Urinary bladder (tissue), 4 donors: Measurements from ENCODE around the gene BCAP31. TPM values are rescaled to one million over a fixed set of nuclear protein-coding genes. Genes with fewer than 3 reads are reported as not detected.
"Not testable (repeated sequence)": the region's sequence is repeated elsewhere in the genome, so short reads cannot be mapped to it uniquely, and the experiment has no call there.

Experiments used
- DNase-seq: peaks from one replicate; pipeline ENCODE4 v3.0.0-alpha.2; 2015; ENCODE audit errors: extremely low spot score
- H3K27ac ChIP-seq: one replicate; pipeline ENCODE4 v1.5.1; 2013; ENCODE audit warnings: low read depth, mild to moderate bottlenecking, moderate library complexity
- H3K36me3 ChIP-seq: one replicate; pipeline ENCODE4 v1.6.1; 2013; ENCODE audit warnings: mild to moderate bottlenecking, moderate library complexity; ENCODE audit not compliant: insufficient read depth
- H3K4me1 ChIP-seq: one replicate; pipeline ENCODE4 v1.6.1; 2013; ENCODE audit warnings: mild to moderate bottlenecking, moderate library complexity; ENCODE audit not compliant: insufficient read depth
- H3K4me3 ChIP-seq: one replicate; pipeline ENCODE4 v1.5.1; 2013; ENCODE audit warnings: low read depth, low read length
- WGBS: extraction: QIAGEN DNeasy Blood & Tissue Kit; methylation state at CpG from one replicate; pipeline ENCODE4 v1.1.7; 2013; 5-methylcytosine and 5-hydroxymethylcytosine counted together
- polyA plus RNA-seq: library from polyadenylated mRNA; stranded (reverse); fragments of 200-250 nt; gene quantifications from one replicate; pipeline ENCODE4 v1.2.3, GENCODE V29; 2013
- total RNA-seq: library from RNA; depleted of rRNA; stranded (reverse); fragments of >200 nt; gene quantifications from one replicate; pipeline ENCODE4 v1.2.3, GENCODE V29; 2014
- donor health status: healthy with polysubstance abuse.
- donor health status: healthy.

Gene BCAP31
- total and polyA plus RNA-seq, 2 donors = 68.6 to 239 TPM

DNA sequence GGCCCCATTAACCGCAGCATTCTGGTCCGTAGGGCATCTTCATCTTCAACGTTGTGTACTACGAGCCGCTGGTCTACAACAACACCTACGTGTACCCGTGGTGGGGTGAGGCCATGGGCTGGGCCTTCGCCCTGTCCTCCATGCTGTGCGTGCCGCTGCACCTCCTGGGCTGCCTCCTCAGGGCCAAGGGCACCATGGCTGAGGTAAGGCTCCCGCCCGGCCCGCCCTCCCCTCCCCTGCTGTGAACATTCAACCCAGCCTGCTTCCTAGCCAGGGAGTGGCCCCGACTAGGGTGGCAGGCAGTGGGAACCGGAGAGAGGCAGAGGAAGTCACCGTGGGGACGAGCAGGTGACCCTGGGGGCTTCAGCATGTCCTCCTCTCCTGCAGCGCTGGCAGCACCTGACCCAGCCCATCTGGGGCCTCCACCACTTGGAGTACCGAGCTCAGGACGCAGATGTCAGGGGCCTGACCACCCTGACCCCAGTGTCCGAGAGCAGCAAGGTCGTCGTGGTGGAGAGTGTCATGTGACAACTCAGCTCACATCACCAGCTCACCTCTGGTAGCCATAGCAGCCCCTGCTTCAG is 29.4 kb downstream of the BCAP31 start:
- no peak for DNase-seq
- no peaks in the 10 kb centered on the region for H3K4me1 ChIP-seq
- no peaks in the 10 kb centered on the region for H3K36me3 ChIP-seq
- no peak overlapping the region for H3K27ac ChIP-seq
- H3K4me3 ChIP-seq = no peak overlapping the region
- WGBS = 77% methylated on average over 23 of the region's 23 CpGs

GRCh38 chrX:153694256-153694655 is 29.9 kb downstream of the BCAP31 start:
- not testable (repeated sequence) for H3K4me3 ChIP-seq, H3K4me1 ChIP-seq, H3K27ac ChIP-seq, H3K36me3 ChIP-seq, DNase-seq
- 82% methylated on average over 16 of the region's 16 CpGs for WGBS

DNA sequence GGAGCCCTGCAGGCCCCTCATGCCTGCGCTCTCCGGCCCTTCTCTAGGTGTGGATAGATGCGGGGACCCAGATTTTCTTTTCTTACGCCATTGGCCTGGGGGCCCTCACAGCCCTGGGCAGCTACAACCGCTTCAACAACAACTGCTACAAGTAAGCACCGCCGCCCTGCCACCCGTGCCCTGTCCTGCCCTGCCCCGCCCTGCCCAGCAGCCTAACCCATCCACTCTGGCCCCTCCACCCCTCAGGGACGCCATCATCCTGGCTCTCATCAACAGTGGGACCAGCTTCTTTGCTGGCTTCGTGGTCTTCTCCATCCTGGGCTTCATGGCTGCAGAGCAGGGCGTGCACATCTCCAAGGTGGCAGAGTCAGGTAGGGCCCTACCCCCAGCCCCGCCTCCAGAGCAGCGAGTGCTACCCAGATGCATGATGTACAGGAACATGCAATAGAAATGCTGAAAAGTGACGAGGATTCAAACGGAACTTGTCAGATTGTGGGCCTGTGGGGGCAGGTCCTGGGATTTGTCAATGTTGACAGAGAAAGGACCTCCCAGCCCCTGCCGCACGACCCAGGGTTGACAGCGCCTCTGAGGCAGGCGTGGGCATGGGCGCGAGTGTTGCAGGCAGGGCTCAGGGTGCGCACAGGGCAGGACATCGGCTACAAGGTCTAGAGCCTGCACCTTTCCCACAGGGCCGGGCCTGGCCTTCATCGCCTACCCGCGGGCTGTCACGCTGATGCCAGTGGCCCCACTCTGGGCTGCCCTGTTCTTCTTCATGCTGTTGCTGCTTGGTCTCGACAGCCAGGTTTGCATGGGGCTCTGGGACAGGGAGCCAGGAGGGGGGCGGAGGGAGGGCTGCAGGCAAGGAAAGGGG is 30.7 kb downstream of the BCAP31 start:
- H3K36me3 ChIP-seq = no peaks in the 10 kb centered on the region
- WGBS = 75% methylated on average over 31 of the region's 31 CpGs

DNA sequence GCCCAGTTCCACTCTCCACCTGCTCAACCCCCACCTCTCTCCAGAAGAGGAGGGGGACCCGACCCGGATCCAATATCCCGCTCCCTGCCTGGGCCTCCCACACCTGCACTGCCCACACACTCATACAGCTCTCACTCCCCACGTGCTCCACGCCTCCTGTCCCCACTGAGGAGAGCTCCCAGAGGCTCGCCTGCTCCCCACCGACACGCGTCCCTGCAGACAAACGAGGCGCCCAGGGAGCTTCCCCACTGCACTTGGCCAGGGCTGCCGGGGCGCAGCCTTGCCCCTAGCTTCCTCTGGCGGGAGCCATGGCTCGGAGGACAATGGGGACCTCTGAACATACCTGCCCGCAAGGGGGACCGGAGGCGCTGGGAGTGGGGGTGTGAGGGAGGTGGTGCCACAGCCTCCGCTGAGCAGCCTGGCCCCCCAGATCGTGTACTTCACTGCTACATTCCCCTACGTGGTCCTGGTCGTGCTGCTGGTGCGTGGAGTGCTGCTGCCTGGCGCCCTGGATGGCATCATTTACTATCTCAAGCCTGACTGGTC is 31.5 kb downstream of the BCAP31 start:
- no peak for DNase-seq
- no peak overlapping the region for H3K4me3 ChIP-seq
- H3K4me1 ChIP-seq = no peaks in the 10 kb centered on the region
- no peak overlapping the region for H3K27ac ChIP-seq
- H3K36me3 ChIP-seq = no peaks in the 10 kb centered on the region
- WGBS = 75% methylated on average over 24 of the region's 24 CpGs

More for the DNA sequence above, 30.7 kb downstream of the BCAP31 start:
- Histone ChIP-seq H3K4me3 (no peak overlapping the region), H3K4me1 (no peaks in the 10 kb centered on the region), H3K27ac (no peak overlapping the region)
- DNase-seq = no peak

- Histone ChIP-seq H3K36me3 (no peaks in the 10 kb centered on the region), H3K27ac (no peak overlapping the region), H3K4me3 (no peak overlapping the region), H3K4me1 (no peaks in the 10 kb centered on the region)
- 88% methylated on average over 4 of the region's 4 CpGs for WGBS
- DNase-seq = no peak
Measured at GRCh38 chrX:153692003-153692402, 32.2 kb downstream of the BCAP31 start.

DNA sequence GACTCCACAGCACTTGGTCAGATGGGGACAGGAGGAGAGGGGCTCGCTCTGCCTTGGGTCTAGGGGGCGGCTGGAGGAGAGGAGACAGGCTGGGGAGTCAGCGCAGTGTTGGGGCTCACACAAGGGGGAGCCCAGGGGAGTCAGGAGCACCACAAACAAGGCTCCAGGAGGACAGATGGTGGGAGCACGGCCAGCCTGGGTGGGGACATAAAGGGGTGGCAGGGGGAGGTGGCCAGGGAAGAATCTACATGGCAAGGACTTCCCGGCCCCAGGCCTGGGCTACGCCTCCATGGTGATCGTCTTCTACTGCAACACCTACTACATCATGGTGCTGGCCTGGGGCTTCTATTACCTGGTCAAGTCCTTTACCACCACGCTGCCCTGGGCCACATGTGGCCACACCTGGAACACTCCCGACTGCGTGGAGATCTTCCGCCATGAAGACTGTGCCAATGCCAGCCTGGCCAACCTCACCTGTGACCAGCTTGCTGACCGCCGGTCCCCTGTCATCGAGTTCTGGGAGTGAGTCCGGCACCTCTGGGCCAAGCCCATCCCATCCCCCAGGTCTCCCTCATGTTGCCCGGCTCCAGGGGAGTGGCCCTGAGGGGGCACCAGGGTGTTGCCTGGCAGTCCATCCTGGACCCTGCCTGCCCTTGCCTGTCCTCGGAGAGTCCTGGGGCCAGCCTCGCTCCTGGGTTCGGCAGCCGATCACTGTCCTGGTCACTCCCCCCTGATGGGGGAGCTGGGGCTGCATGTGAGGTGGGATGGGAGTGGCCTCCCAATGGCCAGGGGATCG is 33.0 kb downstream of the BCAP31 start:
- H3K27ac ChIP-seq, H3K4me3 ChIP-seq, H3K4me1 ChIP-seq, H3K36me3 ChIP-seq, DNase-seq: not testable (repeated sequence)
- 84% methylated on average over 21 of the region's 21 CpGs for WGBS

- 90% methylated on average over 14 of the region's 14 CpGs for WGBS
- DNase-seq = no peak
- no peak overlapping the region for H3K4me3 ChIP-seq
- no peaks in the 10 kb centered on the region for H3K36me3 ChIP-seq
- H3K4me1 ChIP-seq = no peaks in the 10 kb centered on the region
- no peak overlapping the region for H3K27ac ChIP-seq
Measured at GRCh38 chrX:153690466-153690865, 33.7 kb downstream of the BCAP31 start.

DNA sequence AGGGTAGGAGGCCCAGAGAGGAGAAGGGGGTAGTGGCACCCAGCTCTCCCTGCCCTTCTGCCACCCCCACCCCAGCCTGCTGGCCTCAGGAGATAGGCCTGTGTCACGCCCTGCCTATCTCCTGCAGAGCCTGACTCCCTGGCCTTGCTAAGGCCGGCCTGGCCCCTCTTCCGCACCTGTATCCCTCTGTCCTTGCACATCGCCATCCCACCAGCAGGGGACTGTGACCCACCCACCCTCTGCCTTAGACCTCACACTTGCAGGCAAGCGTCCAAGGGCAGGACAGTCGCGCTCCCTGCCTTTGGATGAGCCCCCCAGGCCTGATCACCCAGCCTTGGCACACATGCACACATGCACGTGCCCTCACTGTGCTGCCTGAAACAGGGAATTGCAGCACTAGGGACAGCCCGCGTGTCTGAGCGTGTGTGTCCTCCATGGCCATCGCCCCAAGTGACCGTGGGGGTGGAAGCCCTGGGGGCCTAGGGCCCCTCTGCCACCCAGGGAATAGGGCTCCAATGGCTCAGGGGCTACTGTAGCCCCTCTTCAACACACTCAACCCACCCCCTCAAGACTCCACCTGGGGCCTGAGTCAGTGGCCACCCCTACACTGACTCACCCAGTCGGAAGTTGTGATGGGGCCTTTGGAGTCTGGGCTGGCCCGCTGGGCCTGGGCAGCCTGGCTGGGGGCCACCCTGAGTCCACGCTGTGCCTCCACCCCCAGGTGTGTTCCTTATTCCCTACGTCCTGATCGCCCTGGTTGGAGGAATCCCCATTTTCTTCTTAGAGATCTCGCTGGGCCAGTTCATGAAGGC is 34.3 kb downstream of the BCAP31 start:
- DNase-seq = no peak
- Histone ChIP-seq H3K27ac (no peak overlapping the region), H3K4me3 (no peak overlapping the region), H3K4me1 (no peaks in the 10 kb centered on the region), H3K36me3 (no peaks in the 10 kb centered on the region)
- WGBS = 75% methylated on average over 19 of the region's 19 CpGs

DNA sequence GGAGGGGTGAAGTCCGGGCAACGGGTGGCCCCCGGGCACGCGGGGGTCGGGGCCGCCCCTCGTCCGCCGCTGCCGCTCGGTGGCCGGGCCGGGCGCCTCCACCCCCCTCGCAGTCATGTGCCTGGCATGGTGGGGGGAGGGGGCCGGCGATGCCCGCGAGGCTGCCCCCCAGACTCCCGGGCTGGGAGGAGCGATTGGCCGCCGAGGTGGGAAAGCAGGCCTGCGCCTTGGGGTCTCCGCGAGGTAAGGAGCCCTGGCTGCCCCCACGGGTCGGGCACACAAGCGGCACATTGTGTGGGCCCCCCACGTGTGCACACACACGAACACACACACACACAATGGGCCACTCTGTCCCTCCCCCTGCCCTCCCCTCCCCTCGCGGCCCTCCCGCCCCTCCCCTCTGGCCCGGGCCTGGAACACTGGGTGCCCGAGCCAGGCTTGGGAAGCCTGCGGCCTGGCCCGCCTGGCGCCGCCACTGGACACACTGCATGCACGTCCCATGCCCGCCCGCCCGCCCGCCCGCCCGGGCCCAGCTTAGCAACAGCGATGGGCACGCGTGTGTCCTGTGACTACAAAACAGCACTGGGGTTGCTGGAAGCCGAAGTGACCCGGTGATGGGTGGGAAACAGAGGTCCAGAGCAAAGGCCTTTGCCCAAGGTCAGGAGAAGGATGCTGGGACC is 35.1 kb downstream of the BCAP31 start:
- H3K4me1 ChIP-seq = no peaks in the 10 kb centered on the region
- H3K36me3 ChIP-seq = no peaks in the 10 kb centered on the region
- 16% methylated on average over 52 of the region's 53 CpGs for WGBS
- H3K27ac ChIP-seq = no peak overlapping the region
- DNase-seq = no peak
- peak overlapping the region; percentile 58 for H3K4me3 ChIP-seq

- H3K27ac ChIP-seq = no peak overlapping the region
- no peaks in the 10 kb centered on the region for H3K36me3 ChIP-seq
- no peaks in the 10 kb centered on the region for H3K4me1 ChIP-seq
- no peak for DNase-seq
- WGBS = under 1% methylated on average over 53 of the region's 57 CpGs
- peak overlapping the region; percentile 58 for H3K4me3 ChIP-seq
Measured at GRCh38 chrX:153688506-153688905, 35.7 kb downstream of the BCAP31 start.

DNA sequence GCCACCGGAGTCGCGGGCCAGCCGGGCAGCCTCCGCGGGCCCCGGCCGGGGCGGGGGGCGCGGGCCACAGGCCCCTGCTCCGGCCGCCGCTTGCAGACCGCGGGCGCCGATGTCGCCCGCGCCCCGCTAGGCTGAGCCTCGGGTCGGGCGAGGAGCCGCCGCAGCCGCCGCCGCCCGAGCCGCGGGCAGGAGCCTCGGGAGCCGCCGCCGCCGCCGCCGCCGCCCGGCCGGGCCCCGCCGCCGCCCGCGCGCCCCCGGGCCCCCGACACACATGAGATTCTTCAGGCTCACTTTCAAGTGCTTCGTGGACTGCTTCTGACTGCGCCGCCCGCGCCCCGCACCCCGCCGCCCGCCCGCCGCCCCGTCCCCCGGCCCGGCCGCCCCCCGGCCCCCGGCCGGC is 36.1 kb downstream of the BCAP31 start:
- Histone ChIP-seq H3K36me3 (no peaks in the 10 kb centered on the region), H3K4me1 (no peaks in the 10 kb centered on the region), H3K4me3 (peak overlapping the region; percentile 58), H3K27ac (no peak overlapping the region)
- DNase-seq = no peak
- under 1% methylated on average over 35 of the region's 69 CpGs for WGBS

DNA sequence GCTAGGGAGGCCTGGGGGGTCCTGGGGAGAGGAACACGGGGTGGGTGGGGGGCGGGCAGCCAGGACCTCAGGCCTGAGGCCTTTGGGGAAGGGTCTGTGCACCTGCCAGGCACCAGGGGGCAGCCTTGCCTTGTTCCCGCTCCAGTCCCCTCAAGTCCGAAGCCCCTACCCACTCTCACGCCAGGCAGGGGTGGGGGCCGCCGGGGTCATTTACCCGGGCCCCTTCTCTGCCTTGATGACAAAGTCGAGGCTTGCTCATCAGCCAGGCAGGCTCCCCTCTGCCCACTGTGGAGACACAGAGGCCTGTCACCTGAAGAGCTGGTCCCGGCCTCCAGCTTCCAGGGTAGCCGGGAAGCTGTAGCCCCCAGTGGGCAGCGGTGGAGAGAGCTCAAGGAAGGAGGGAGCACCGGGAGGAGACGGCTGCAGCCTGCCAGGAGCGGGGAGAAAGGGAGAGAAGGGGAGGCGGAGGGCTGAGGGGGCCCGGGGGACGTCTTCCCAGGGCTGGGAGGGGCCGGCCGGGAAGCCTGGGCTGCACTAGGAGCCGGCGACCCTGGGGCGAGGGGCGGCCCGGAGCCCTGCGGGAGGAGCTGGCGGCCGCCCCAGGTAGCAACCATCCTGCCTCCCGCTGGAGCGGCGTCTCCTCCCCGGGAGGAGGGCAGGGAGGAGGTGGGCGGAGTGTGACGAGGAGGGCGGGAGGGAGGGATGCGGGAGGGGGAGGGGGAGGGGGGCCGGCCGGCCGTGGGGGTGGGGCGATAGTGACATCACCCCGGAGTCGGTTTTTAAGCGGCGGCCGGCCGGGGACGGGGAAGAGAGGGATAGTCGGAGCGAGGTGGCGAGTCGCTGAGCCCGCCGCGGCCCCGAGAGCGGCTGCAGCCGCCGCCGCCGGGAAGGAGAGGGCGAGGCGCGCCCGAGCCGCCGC is 36.8 kb downstream of the BCAP31 start, which contains the start of gene SLC6A8:
SLC6A8 (plus strand) TSS at position 806 of the 919 bp plus-strand sequence. CDS start 649 bp downstream, outside the sequence.
- Histone ChIP-seq H3K36me3 (no peaks in the 10 kb centered on the region), H3K4me1 (no peaks in the 10 kb centered on the region), H3K27ac (no peak within 1 kb of the TSS), H3K4me3 (peak within 1 kb of the TSS; percentile 58)
- DNase-seq = no peak
- 2% methylated on average over 51 of the region's 66 CpGs for WGBS
